GF-D8 (cell line): Measurements from ENCODE around the gene MAPK8.
"Not testable (repeated sequence)": the region's sequence is repeated elsewhere in the genome, so short reads cannot be mapped to it uniquely, and the experiment has no call there.

ENCODE experiments used
- DNase-seq: peaks from one replicate; lab custom pipeline; 2025; lab: John Stamatoyannopoulos, UW

Gene MAPK8

DNA sequence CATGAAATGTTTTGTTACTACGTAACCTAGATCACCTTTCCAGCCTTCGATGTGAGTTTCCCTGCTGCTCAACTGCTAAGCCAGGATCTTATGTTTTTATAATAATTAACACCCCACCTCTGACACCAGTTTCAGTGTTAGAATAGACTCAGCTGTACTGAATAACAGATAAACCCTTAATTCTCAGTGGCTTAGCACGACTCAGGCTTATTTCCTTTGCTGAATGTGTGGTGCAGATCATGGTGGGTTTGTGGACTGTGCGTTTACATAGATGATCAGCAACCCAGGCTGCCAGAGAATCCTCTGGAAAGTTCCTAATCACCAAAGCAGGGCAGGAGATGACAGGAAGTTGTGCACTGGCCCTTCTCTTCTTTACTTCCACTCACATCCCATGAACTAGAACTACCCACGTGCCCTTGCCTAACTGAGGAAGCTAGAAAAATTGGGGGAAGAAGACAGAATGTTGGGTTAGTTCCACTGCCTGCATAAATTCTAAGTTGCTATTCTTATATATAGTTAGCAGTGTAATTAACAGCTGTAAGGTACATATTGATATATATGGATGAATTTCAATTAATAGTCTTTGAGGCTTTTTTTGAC lies 111.8 kb downstream of the MAPK8 start:
- DNase-seq: no peak

DNA sequence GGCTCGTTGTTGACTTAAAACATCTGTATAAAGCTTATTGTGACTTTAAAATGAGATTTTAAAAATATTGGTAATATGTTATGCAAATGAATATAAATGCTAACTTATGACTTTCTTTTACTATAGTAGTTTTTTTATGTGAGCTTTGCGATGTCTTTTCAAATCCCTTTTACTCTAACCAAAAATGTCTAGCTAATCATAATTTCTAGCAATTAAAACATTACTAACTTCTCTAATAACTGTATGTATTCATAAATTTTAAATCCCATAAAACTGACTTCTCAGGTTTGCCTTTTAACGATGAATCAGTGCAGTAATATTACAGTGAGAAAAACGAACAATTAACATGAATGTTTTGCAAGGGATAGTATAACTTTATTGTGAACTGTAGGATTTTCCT lies 113.2 kb downstream of the MAPK8 start:
- no peak for DNase-seq

- DNase-seq: not testable (repeated sequence)
Measured at GRCh38 chr10:48421862-48422261, 115.4 kb downstream of the MAPK8 start.

GRCh38 chr10:48423884-48424283 lies 117.4 kb downstream of the MAPK8 start:
- DNase-seq: no peak

DNA sequence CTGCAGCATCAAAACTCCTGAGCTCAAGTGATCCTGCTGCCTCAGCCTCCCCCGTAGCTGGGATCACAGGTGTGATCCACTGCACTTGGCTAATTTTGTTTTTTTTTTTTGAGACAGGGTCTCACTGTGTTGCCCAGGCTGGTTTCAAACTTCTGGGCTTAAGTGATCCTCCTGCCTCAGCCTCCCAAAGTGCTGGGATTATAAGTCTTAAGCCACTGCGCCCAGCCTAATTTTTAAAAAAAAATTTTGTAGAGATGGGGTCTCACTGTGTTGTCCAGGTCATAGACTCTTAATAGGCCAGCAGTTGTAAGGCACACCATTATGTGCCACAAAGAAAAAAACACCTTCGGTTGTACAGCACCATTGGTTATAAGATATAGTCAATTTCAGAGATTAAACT lies 122.4 kb downstream of the MAPK8 start:
- no peak for DNase-seq

DNA sequence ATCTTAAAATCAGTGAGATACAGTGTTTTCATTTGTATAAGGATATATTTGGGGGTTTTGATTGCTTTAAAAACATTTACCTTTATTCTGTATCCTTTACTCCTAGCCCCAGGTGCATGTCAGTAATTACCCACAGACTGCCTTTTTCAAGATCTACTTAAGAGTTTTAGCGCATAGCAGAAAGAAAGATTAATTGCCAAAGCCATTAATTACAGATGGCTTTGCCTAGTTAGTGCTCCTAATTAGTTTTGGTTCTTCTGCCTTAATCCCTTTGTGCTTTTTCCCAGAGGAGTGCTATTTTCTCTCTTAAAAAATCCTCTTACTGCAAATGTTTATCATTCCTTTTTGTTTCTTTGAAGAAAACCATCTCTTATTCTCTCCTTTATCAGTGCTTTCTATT lies 122.8 kb downstream of the MAPK8 start:
- no peak for DNase-seq

DNA sequence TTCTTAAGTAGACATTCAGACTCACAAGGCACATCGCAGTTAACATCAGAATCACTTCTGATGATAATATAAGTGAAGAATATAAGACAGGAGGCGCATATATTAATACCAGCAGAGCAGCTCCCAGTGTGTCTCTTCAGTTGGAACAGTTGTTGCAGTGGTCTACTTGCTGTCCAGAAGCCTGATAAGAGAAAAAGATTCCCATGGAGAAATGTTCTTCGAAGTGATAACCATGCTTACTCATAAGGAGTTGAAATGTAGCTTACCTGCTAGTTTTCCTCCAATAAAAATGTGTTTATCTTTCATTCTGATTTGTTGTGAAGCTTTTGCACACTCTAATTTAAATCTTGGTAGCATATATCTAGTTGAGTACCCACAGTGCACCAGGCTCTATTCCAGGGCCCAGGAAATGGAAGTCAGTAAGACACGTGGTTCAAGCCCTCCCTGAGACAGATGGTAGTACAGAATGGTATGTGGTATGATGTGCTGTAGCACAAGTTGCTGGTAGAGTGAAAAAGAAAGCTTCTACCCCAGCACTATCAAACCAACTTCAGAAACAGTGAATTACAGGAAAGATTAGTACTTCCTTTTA lies 124.0 kb downstream of the MAPK8 start:
- DNase-seq: no peak

DNA sequence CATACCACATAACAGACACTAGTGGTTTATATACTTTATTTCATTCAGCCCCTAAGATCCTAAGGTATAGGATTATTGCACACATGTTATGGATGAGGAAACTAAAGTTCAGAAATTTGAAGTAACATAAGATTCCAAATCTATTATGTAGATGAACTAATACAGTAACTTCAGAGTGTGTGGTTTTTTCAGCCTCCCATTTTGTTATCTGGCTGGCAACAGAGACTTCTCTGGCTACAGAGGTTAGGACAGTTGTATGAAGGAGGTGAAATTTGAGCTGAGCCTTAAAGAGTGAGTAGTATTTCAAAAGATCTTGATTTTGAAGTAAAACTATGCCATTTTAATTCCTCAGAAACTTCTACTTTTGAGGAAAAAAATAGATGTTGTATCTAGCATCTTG lies 125.4 kb downstream of the MAPK8 start:
- DNase-seq: no peak

- no peak for DNase-seq
Measured at GRCh38 chr10:48437546-48437945, 131.1 kb downstream of the MAPK8 start.

DNA sequence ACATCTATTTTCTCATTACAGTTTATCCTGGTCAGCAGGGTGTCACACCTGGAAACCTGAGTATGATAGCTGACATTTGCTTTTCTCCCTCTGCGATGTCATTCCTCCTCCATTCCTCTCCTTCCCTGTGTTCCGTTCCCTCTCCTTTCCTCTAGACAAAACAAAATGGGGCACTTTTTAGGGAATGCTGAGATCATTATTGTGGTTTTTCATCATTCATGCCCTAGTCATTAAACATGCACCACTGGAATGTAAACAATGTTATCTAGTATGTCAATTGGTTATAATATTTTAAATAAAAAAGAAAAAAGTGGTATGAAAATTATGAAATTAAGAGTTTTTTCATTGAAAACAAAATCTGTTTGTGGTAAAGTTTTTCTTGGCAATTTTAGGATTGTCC lies 132.6 kb downstream of the MAPK8 start:
- no peak for DNase-seq

DNA sequence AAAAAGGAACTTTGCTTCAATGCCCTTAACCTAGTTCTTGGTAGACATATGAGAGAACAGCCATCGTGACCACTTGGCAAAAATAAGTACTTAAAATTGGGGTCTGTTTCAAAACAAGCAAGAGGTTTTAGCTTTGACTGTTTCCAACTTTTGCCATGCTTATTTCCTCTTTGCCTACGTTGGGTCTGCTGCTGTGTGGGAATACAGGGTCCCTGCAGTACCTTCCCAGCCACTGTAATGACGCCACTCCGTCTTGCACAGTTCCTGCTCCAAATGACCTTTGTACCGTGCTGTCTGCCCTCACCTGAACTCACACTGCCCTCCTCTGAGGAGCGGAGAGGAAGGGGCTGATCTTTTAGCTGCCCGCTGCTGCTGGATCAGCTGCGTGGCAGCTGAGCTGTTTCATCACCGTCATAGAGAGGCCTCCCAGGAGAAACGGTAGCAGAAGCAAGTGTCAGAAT lies 133.1 kb downstream of the MAPK8 start:
- DNase-seq: no peak

DNA sequence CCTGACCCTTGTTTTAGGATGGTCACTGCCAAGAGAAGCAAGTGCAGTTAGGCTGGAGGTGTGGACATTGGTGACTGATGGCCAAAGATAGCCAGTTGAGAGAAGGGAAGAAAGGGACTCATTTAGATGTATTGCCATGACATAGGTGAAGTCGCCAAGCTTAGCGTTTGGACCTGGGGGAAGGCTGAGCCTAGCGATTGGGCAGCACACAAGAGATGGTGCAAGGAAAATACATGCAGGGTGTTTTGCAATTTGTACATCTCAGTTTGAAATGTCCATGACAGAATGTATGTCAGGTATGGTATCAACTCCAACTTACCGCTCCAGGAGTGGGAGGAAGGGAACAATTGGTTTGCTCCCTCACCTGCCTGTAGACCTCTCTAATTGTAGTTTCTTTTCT lies 134.3 kb downstream of the MAPK8 start:
- DNase-seq: no peak

GRCh38 chr10:48442090-48442808 lies 135.8 kb downstream of the MAPK8 start:
- DNase-seq: no peak

- DNase-seq: no peak
Measured at GRCh38 chr10:48442809-48443177, 136.3 kb downstream of the MAPK8 start.

DNA sequence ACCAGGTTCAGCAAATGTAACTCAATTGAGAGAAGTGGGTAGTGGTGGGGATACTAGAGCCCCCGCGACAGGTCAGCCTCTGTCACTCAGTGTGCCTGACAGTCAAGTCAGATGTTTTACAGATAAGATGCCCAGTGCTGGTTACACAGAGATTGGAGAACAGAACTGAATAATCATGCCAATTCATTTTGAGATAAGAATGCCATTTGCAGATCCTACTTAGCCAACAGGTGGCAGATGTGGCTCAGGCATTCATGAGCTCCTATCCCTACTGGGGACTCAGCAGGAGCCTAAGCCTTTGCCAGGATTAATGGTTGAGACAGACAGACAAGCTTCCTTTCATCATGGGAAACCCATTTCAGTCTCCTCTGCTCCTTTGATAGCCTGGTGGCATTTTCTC lies 137.8 kb downstream of the MAPK8 start:
- DNase-seq: peak; percentile 47

GRCh38 chr10:48444861-48445841 lies 138.7 kb downstream of the MAPK8 start:
- DNase-seq: no peak

DNA sequence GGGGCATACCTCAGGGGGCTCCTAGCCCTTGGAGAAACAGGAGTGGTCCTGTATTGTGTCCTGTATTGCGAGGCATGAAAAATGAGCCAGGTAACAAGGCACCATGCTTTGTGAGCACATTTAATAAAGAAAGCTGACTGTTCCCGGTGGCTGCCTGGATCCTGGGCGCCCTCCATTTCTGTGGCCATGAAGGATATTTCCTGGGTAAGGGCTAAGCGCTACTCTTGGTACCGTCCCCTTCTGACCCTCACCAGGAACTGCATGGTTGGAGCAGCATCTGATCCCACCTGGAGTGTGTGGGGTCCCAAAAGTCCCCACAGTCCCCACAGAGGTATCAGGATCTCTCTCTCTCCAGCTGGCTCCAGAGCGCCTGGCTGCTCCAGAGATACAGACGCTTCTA lies 139.5 kb downstream of the MAPK8 start:
- DNase-seq: no peak

GRCh38 chr10:48446785-48447184 lies 140.3 kb downstream of the MAPK8 start:
- no peak for DNase-seq

- DNase-seq: no peak
Measured at GRCh38 chr10:48447356-48448215, 141.1 kb downstream of the MAPK8 start.

- no peak for DNase-seq
Measured at GRCh38 chr10:48448796-48449195, 142.3 kb downstream of the MAPK8 start.

DNA sequence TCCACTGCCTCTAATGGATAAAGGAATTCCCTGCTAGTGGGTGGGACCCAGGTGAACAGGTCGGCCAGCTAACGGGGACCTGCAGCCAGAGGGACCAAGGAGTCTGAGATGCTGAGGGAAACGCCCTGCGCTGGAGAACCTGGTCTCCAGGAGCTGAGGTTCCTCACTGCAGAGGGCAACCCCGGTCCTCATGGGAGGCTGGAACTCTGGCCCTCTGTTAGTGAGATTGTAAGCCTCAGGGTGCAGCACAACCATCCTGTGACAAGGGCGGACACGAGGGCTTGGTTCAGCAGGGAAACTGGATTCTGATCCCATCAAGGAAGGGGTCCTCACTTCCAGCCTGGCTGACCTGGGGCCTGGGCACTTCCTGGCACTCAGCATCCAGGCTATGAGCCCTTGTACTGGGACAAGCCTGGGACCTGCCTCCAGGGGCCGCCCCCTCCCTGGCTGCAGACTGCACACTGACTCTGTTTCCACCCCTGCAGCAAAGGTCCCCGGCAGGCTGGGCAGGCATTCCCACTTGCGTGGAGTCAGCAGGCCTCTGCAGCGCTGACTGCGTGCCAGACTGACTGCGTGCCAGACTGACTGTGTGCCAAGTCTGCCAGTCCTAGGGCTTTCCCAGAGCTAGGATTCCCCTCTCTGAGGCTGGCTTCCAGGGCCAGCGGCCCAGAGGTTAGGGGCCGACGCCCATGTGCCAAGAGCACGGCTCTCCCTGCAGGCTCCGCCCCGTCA lies 143.2 kb downstream of the MAPK8 start:
- no peak for DNase-seq
